A673 (cell line): ENCODE measurements around the gene DLL3. TPM values are rescaled to one million over a fixed set of nuclear protein-coding genes. Genes with fewer than 3 reads are reported as not detected.

ENCODE experiments used
- BruUV-seq: library from RNA; stranded (reverse); fragments of 400-500 nt; replicated peaks from 2 replicates; lab custom pipeline; 2021; lab: Mats Ljungman, UMichigan
- CTCF ChIA-PET: fragments of 300-600 bp; sonication (Branson Sonifier 250); formaldehyde crosslinking; loops from one replicate; lab custom pipeline; 2022; ENCODE audit warnings: antibody characterized with exemption; lab: Charles Lee
- POLR2A ChIA-PET: fragments of 300-600 bp; sonication (Branson Sonifier 250); formaldehyde crosslinking; loops from one replicate; lab custom pipeline; 2022; ENCODE audit warnings: antibody characterized with exemption; ENCODE audit not compliant: low non-redundant PET; lab: Charles Lee
- DNase-seq: peaks from one replicate; pipeline ENCODE4 v3.0.0-alpha.2; 2015; ENCODE audit warnings: low spot score
- H3K27ac ChIP-seq: fragments of 200-600 bp; sonication (generic); 2 replicates; pipeline ENCODE4 v1.5.1; 2016; ENCODE audit warnings: mixed run types, low read depth, mild to moderate bottlenecking, mixed read lengths, antibody characterized with exemption, low read length; ENCODE audit not compliant: poor library complexity, severe bottlenecking
- H3K27me3 ChIP-seq: fragments of 200-600 bp; sonication (generic); replicated peaks from 2 replicates; pipeline ENCODE4 v1.6.1; 2017; ENCODE audit warnings: mixed run types, low read depth, mild to moderate bottlenecking, mixed read lengths, antibody characterized with exemption, low read length; ENCODE audit not compliant: insufficient read depth, poor library complexity
- H3K36me3 ChIP-seq: fragments of 200-600 bp; sonication (generic); 2 replicates; pipeline ENCODE4 v1.6.1; 2016; ENCODE audit warnings: mixed run types, mild to moderate bottlenecking, mixed read lengths, antibody characterized with exemption, low read length; ENCODE audit not compliant: insufficient read depth, poor library complexity, severe bottlenecking
- H3K4me1 ChIP-seq: fragments of 200-600 bp; sonication (generic); 2 replicates; pipeline ENCODE4 v1.6.1; 2017; ENCODE audit warnings: mixed run types, mild to moderate bottlenecking, mixed read lengths, antibody characterized with exemption, low read length; ENCODE audit not compliant: insufficient read depth, poor library complexity, severe bottlenecking
- H3K4me3 ChIP-seq: fragments of 200-600 bp; sonication (generic); 2 replicates; pipeline ENCODE4 v1.5.1; 2016; ENCODE audit warnings: low read depth, mixed run types, mild to moderate bottlenecking, mixed read lengths, low read length; ENCODE audit not compliant: poor library complexity, severe bottlenecking
- H3K9me3 ChIP-seq: fragments of 200-600 bp; sonication (generic); 2 replicates; pipeline ENCODE4 v1.6.1; 2016; ENCODE audit warnings: mixed run types, low read depth, mild to moderate bottlenecking, mixed read lengths, antibody characterized with exemption, low read length; ENCODE audit not compliant: poor library complexity, severe bottlenecking
- EZH2 ChIP-seq: fragments of 200-600 bp; sonication (generic); IDR thresholded peaks from 2 replicates; pipeline ENCODE4 v1.6.1; 2017; ENCODE audit warnings: borderline replicate concordance, low read depth, mild to moderate bottlenecking, mixed read lengths, antibody characterized with exemption, low read length; ENCODE audit not compliant: poor library complexity, severe bottlenecking
- intact Hi-C: fragments of 100-400 bp; cut with micrococcal nuclease; formaldehyde crosslinking; loops from one replicate; pipeline ENCODE4 v1.10.0; 2022; ENCODE audit not compliant: unreplicated experiment
- total RNA-seq: library from RNA; stranded (reverse); gene quantifications from 2 replicates; pipeline ENCODE4 v1.2.3, GENCODE V29; 2021
- TF ChIP-seq, protein P1 (sequence below): fragments of 300-800, 200-600 bp; sonication (generic); conservative IDR thresholded peaks from 2 replicates; pipeline ENCODE4 v1.5.1; 2017; ENCODE audit warnings: low read depth, mild to moderate bottlenecking, antibody characterized with exemption, low read length, moderate library complexity, mixed read lengths

The DLL3 gene
- total RNA-seq, 1 experiment from 2014 or later = 0.69 TPM

DNA sequence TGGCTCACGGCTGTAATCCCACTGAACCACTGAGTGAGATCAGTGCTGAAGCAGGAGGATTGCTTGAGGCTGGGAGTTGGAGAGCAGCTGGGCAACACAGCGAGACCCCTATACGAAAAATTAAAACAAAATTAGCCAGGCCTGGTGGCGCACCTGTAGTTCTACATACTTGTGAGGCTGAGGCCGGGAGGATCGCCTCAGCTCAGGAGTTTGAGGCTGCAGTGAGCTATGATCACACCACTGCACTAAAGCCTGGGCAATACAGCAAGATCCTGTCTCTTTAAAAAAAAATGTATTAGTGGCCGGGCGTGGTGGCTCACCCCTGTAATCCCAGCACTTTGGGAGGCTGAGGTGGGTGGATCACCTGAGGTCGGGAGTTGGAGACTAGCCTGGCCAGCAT is 9.9 kb downstream of the DLL3 start:
- BruUV-seq = no TSS peak
- H3K27me3 ChIP-seq = peaks cover 28% of the 10 kb centered on the region

DNA sequence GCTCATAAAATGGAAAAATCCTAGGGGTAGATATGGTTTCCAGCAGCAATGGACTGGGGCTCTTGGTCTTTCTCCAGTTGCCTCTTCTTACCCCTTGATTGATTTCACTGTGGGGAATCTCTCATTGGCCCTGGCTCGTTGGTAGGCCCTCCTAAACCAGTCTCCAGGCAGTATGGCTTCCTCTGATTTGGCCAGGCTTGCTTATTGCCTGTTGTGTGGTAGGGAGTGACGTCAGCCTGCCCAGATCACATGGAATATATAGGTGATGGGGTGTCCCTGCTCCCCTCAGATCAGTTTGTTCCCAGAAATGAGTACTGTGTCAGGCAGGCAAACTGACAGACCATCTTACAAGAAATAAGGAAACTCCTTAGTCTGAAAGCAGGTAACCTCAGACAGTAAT is 10.5 kb downstream of the DLL3 start:
- no TSS peak for BruUV-seq
- Histone ChIP-seq H3K4me1 (peaks cover 5% of the 10 kb centered on the region), H3K27ac (no peak overlapping the region), H3K36me3 (no peaks in the 10 kb centered on the region), H3K4me3 (no peak overlapping the region), H3K27me3 (peaks cover 34% of the 10 kb centered on the region), H3K9me3 (no peaks in the 10 kb centered on the region)
- intact Hi-C loops = no loop called here
- TF ChIP-seq EZH2 = no peak
- TF ChIP-seq, protein P1, sequence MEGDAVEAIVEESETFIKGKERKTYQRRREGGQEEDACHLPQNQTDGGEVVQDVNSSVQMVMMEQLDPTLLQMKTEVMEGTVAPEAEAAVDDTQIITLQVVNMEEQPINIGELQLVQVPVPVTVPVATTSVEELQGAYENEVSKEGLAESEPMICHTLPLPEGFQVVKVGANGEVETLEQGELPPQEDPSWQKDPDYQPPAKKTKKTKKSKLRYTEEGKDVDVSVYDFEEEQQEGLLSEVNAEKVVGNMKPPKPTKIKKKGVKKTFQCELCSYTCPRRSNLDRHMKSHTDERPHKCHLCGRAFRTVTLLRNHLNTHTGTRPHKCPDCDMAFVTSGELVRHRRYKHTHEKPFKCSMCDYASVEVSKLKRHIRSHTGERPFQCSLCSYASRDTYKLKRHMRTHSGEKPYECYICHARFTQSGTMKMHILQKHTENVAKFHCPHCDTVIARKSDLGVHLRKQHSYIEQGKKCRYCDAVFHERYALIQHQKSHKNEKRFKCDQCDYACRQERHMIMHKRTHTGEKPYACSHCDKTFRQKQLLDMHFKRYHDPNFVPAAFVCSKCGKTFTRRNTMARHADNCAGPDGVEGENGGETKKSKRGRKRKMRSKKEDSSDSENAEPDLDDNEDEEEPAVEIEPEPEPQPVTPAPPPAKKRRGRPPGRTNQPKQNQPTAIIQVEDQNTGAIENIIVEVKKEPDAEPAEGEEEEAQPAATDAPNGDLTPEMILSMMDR = no peak
- no peak for DNase-seq
- CTCF ChIA-PET = no interaction called here
- POLR2A ChIA-PET = interaction anchor here (0.6 kb wide), 2 partner anchors 9 to 86 kb away, joined by 4 to 5 read pairs; no protein-coding TSS in a partner anchor

More for the DNA sequence above, 9.9 kb downstream of the DLL3 start:
- DNase-seq = no peak
- no peak overlapping the region for H3K4me3 ChIP-seq
- H3K27ac ChIP-seq = no peak overlapping the region
- ChIA-PET CTCF (no interaction called here), POLR2A (no interaction called here)
- no peak for TF ChIP-seq EZH2
- TF ChIP-seq, protein P1 = no peak
- H3K9me3 ChIP-seq = no peaks in the 10 kb centered on the region
- intact Hi-C loops = no loop called here
- H3K4me1 ChIP-seq = peaks cover 5% of the 10 kb centered on the region
- no peaks in the 10 kb centered on the region for H3K36me3 ChIP-seq

DNA sequence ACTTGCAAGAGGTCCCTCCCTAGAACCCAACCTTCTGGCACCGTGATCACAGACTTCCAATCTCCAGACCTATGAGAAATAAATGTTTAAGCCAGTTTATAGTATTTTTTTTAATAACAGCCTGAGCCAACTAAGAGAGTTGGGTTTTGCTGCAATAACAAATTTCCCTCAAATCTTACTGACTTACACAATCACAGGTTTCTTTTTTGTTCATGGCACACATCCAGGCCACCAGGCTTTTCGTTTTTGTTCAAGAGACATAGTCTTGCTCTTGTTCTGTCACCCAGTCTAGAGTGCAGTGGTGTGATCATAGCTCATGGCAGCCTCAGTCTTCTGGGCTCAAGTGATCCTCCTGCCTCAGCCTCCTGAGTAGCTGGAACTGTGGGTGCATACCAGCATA is 14.2 kb downstream of the DLL3 start:
- ChIA-PET POLR2A (no interaction called here), CTCF (no interaction called here)

More for the DNA sequence above, 14.2 kb downstream of the DLL3 start:
- TF ChIP-seq, protein P1 = no peak
- TF ChIP-seq EZH2 = no peak
- H3K4me3 ChIP-seq = no peak overlapping the region
- H3K27ac ChIP-seq = no peak overlapping the region
- H3K9me3 ChIP-seq = no peaks in the 10 kb centered on the region
- intact Hi-C loops = no loop called here
- DNase-seq = no peak
- H3K4me1 ChIP-seq = peaks cover 5% of the 10 kb centered on the region
- no peaks in the 10 kb centered on the region for H3K36me3 ChIP-seq
- peaks cover 49% of the 10 kb centered on the region for H3K27me3 ChIP-seq
- BruUV-seq = no TSS peak
